SU-DHL-6 (cell line): ENCODE results near the gene NTPCR.

ENCODE experiments used
- CTCF ChIP-seq: fragments of 200-600 bp; sonication (generic); IDR thresholded peaks from one replicate; pipeline ENCODE4 v1.5.1; 2017; ENCODE audit warnings: antibody characterized with exemption, mild to moderate bottlenecking, low read length, moderate library complexity; ENCODE audit not compliant: insufficient read depth, poor library complexity, severe bottlenecking
- EZH2phosphoT487 ChIP-seq: fragments of 200-600 bp; sonication (generic), shearing (Covaris generic); conservative IDR thresholded peaks from 2 replicates; pipeline ENCODE4 v1.6.1; 2018; ENCODE audit warnings: mild to moderate bottlenecking, antibody characterized with exemption, low read length, moderate library complexity, mixed read lengths

- TF ChIP-seq CTCF (peak; percentile 63), EZH2phosphoT487 (no peak)
Observed at GRCh38 chr1:232952514-232953499, 2.4 kb downstream of the NTPCR start.
